Middle frontal gyrus (tissue), 1 donor: ENCODE results near the gene GSAP.
"Not testable (repeated sequence)": the region's sequence is repeated elsewhere in the genome, so short reads cannot be mapped to it uniquely, and the experiment has no call there.

Experiments used
- DNase-seq: peaks from one replicate; pipeline ENCODE4 v3.0.0-alpha.2; 2015; ENCODE audit warnings: low spot score; ENCODE audit errors: extremely low spot score

Gene GSAP

GRCh38 chr7:77415823-77416620 lies at the start of gene GSAP:
GSAP (minus strand) TSS chr7:77416349; CDS start chr7:77416321, 28 bp downstream.
- no peak for DNase-seq

- DNase-seq, result no peak
Measured at GRCh38 chr7:77465256-77465655, 49.1 kb upstream of the GSAP start.

- DNase-seq, result no peak
Measured at GRCh38 chr7:77464589-77464988, 48.4 kb upstream of the GSAP start.

- DNase-seq, result not testable (repeated sequence)
Measured at GRCh38 chr7:77463632-77464031, 47.5 kb upstream of the GSAP start.

- DNase-seq, result no peak
Measured at GRCh38 chr7:77461842-77462241, 45.7 kb upstream of the GSAP start.

GRCh38 chr7:77461246-77461645 lies 45.1 kb upstream of the GSAP start:
- DNase-seq, result no peak

- no peak for DNase-seq
Measured at GRCh38 chr7:77460057-77460486, 43.9 kb upstream of the GSAP start.

GRCh38 chr7:77459311-77459726 lies 43.2 kb upstream of the GSAP start:
- no peak for DNase-seq

GRCh38 chr7:77458786-77459185 lies 42.6 kb upstream of the GSAP start:
- DNase-seq, result no peak

- DNase-seq, result no peak
Measured at GRCh38 chr7:77457779-77458178, 41.6 kb upstream of the GSAP start.

GRCh38 chr7:77456696-77457095 lies 40.5 kb upstream of the GSAP start:
- DNase-seq, result no peak

GRCh38 chr7:77455321-77455720 lies 39.2 kb upstream of the GSAP start:
- DNase-seq, result peak; percentile 43

- no peak for DNase-seq
Measured at GRCh38 chr7:77454802-77455201, 38.7 kb upstream of the GSAP start.

GRCh38 chr7:77453531-77453930 lies 37.4 kb upstream of the GSAP start:
- no peak for DNase-seq

GRCh38 chr7:77451950-77452349 lies 35.8 kb upstream of the GSAP start:
- DNase-seq, result not testable (repeated sequence)

GRCh38 chr7:77450613-77451012 lies 34.5 kb upstream of the GSAP start:
- no peak for DNase-seq

- DNase-seq, result no peak
Measured at GRCh38 chr7:77450054-77450453, 33.9 kb upstream of the GSAP start.

GRCh38 chr7:77447616-77448015 lies 31.5 kb upstream of the GSAP start:
- DNase-seq, result no peak

GRCh38 chr7:77444123-77444522 lies 28.0 kb upstream of the GSAP start:
- DNase-seq, result no peak

GRCh38 chr7:77443042-77443441 lies 26.9 kb upstream of the GSAP start:
- no peak for DNase-seq

GRCh38 chr7:77442636-77443035 lies 26.5 kb upstream of the GSAP start:
- no peak for DNase-seq

- no peak for DNase-seq
Measured at GRCh38 chr7:77441046-77441445, 24.9 kb upstream of the GSAP start.

- DNase-seq, result no peak
Measured at GRCh38 chr7:77439572-77439971, 23.4 kb upstream of the GSAP start.
